Measurements from ENCODE around the gene CCDC158.
A peak's percentile ranks its signal among the peaks of the same experiment; 100 is the strongest.
"Not testable (repeated sequence)": the region's sequence is repeated elsewhere in the genome, so short reads cannot be mapped to it uniquely, and the experiment has no call there.

The CCDC158 gene

GRCh38 chr4:76434901-76435527, 14.1 kb upstream of the CCDC158 start, which contains the start of gene SHROOM3:
Gene SHROOM3 (plus strand): TSS chr4:76435229. CDS start chr4:76436053, 824 bp downstream.
- H3K4me3 ChIP-seq (ENCODE audit: low read depth, low read length): peak within 1 kb of the TSS; percentile 12
- DNase-seq (ENCODE audit: low read depth): no peak

- H3K4me3 ChIP-seq (ENCODE audit: low read depth, low read length): no peak overlapping the region
- no peak for DNase-seq (ENCODE audit: low read depth)
Observed at GRCh38 chr4:76430519-76431388, 9.8 kb upstream of the CCDC158 start.

- no peak overlapping the region for H3K4me3 ChIP-seq (ENCODE audit: low read depth, low read length)
- no peak for DNase-seq (ENCODE audit: low read depth)
Observed at GRCh38 chr4:76429636-76430035, 8.7 kb upstream of the CCDC158 start.

GRCh38 chr4:76426272-76426671, 5.3 kb upstream of the CCDC158 start:
- H3K4me3 ChIP-seq (ENCODE audit: low read depth, low read length): no peak overlapping the region
- DNase-seq (ENCODE audit: low read depth): no peak

GRCh38 chr4:76423159-76423558, 2.2 kb upstream of the CCDC158 start:
- not testable (repeated sequence) for H3K4me3 ChIP-seq (ENCODE audit: low read depth, low read length); DNase-seq (ENCODE audit: low read depth)

- no peak for DNase-seq (ENCODE audit: low read depth)
- peak overlapping the region; percentile 50 for H3K4me3 ChIP-seq (ENCODE audit: low read depth, low read length)
Observed at GRCh38 chr4:76420188-76420761, 666 bp downstream of the CCDC158 start.

GRCh38 chr4:76410636-76411035, 10.3 kb downstream of the CCDC158 start:
- DNase-seq (ENCODE audit: low read depth): no peak
- H3K4me3 ChIP-seq (ENCODE audit: low read depth, low read length): no peak overlapping the region

- H3K4me3 ChIP-seq (ENCODE audit: low read depth, low read length): no peak overlapping the region
- no peak for DNase-seq (ENCODE audit: low read depth)
Observed at GRCh38 chr4:76407440-76408119, 13.4 kb downstream of the CCDC158 start.

GRCh38 chr4:76406081-76406480, 14.9 kb downstream of the CCDC158 start:
- DNase-seq (ENCODE audit: low read depth): no peak
- no peak overlapping the region for H3K4me3 ChIP-seq (ENCODE audit: low read depth, low read length)

GRCh38 chr4:76401654-76402053, 19.3 kb downstream of the CCDC158 start:
- no peak overlapping the region for H3K4me3 ChIP-seq (ENCODE audit: low read depth, low read length)
- DNase-seq (ENCODE audit: low read depth): no peak

GRCh38 chr4:76388160-76388908, 32.6 kb downstream of the CCDC158 start:
- DNase-seq (ENCODE audit: low read depth): no peak
- H3K4me3 ChIP-seq (ENCODE audit: low read depth, low read length): no peak overlapping the region

- DNase-seq (ENCODE audit: low read depth): no peak
- H3K4me3 ChIP-seq (ENCODE audit: low read depth, low read length): no peak overlapping the region
Observed at GRCh38 chr4:76386566-76387305, 34.2 kb downstream of the CCDC158 start.

GRCh38 chr4:76385974-76386373, 35.0 kb downstream of the CCDC158 start:
- no peak for DNase-seq (ENCODE audit: low read depth)
- no peak overlapping the region for H3K4me3 ChIP-seq (ENCODE audit: low read depth, low read length)

- H3K4me3 ChIP-seq (ENCODE audit: low read depth, low read length): no peak overlapping the region
- DNase-seq (ENCODE audit: low read depth): no peak
Observed at GRCh38 chr4:76384052-76384451, 36.9 kb downstream of the CCDC158 start.

GRCh38 chr4:76383001-76383400, 37.9 kb downstream of the CCDC158 start:
- no peak overlapping the region for H3K4me3 ChIP-seq (ENCODE audit: low read depth, low read length)
- DNase-seq (ENCODE audit: low read depth): no peak

- H3K4me3 ChIP-seq (ENCODE audit: low read depth, low read length): no peak overlapping the region
- no peak for DNase-seq (ENCODE audit: low read depth)
Observed at GRCh38 chr4:76381986-76382385, 39.0 kb downstream of the CCDC158 start.

- H3K4me3 ChIP-seq (ENCODE audit: low read depth, low read length): no peak overlapping the region
- no peak for DNase-seq (ENCODE audit: low read depth)
Observed at GRCh38 chr4:76380561-76380960, 40.4 kb downstream of the CCDC158 start.

- H3K4me3 ChIP-seq (ENCODE audit: low read depth, low read length): no peak overlapping the region
- DNase-seq (ENCODE audit: low read depth): no peak
Observed at GRCh38 chr4:76377911-76378310, 43.0 kb downstream of the CCDC158 start.

GRCh38 chr4:76377481-76377901, 43.5 kb downstream of the CCDC158 start:
- no peak for DNase-seq (ENCODE audit: low read depth)
- no peak overlapping the region for H3K4me3 ChIP-seq (ENCODE audit: low read depth, low read length)
